PC-3 (cell line): ENCODE results near the gene TASOR2. TPM values are rescaled to one million over a fixed set of nuclear protein-coding genes. Genes with fewer than 3 reads are reported as not detected.

Source experiments
- ATAC-seq: fragments of 200-7000 bp; cut with Tn5 transposase; 2 replicates; pipeline ENCODE4 v1.9.1; 2020; ENCODE audit warnings: mild to moderate bottlenecking, moderate library complexity
- BruUV-seq: library from RNA; stranded (reverse); fragments of 400-500 nt; replicated peaks from 2 replicates; lab custom pipeline; 2021; lab: Mats Ljungman, UMichigan
- CTCF ChIA-PET: fragments of 300-600 bp; sonication (Branson Sonifier 250); formaldehyde crosslinking; loops from one replicate; lab custom pipeline; 2022; ENCODE audit warnings: antibody characterized with exemption; lab: Charles Lee
- POLR2A ChIA-PET: fragments of 300-600 bp; sonication (Branson Sonifier 250); formaldehyde crosslinking; loops from one replicate; lab custom pipeline; 2022; ENCODE audit warnings: antibody characterized with exemption; ENCODE audit not compliant: unreplicated experiment; lab: Charles Lee
- DNase-seq: peaks from one replicate; pipeline ENCODE4 v3.0.0-alpha.2; 2015
- H2AFZ ChIP-seq: fragments of 300-600 bp; sonication (generic); 2 replicates; pipeline ENCODE4 v1.6.0; 2016; ENCODE audit warnings: antibody characterized with exemption, low read length
- H3F3A ChIP-seq: fragments of 300-600 bp; sonication (generic); one replicate; pipeline ENCODE4 v1.6.0; 2017; ENCODE audit warnings: antibody characterized with exemption, low read length, control low read depth, mild to moderate bottlenecking; ENCODE audit not compliant: unreplicated experiment
- H3K27ac ChIP-seq: fragments of 300-600 bp; sonication (generic); 2 replicates; pipeline ENCODE4 v1.5.1; 2016; ENCODE audit warnings: mild to moderate bottlenecking, low read length
- H3K27me3 ChIP-seq: fragments of 300-600 bp; sonication (generic); 2 replicates; pipeline ENCODE4 v1.6.1; 2016; ENCODE audit warnings: low read length, mixed read lengths
- H3K36me3 ChIP-seq: fragments of 300-600 bp; sonication (generic); 2 replicates; pipeline ENCODE4 v1.6.1; 2016; ENCODE audit warnings: low read depth, mixed run types, low read length, mixed read lengths
- H3K4me1 ChIP-seq: fragments of 300-600 bp; sonication (generic); 2 replicates; pipeline ENCODE4 v1.5.1; 2016; ENCODE audit warnings: low read length; ENCODE audit not compliant: insufficient read depth
- H3K4me2 ChIP-seq: fragments of 300-600 bp; sonication (generic); 2 replicates; pipeline ENCODE4 v1.6.0; 2016; ENCODE audit warnings: low read length
- H3K4me3 ChIP-seq: fragments of 300-600 bp; sonication (generic); 2 replicates; pipeline ENCODE4 v1.5.1; 2016; ENCODE audit warnings: mild to moderate bottlenecking, low read length, mixed read lengths
- H3K79me2 ChIP-seq: fragments of 300-600 bp; sonication (generic); 2 replicates; pipeline ENCODE4 v1.6.1; 2017; ENCODE audit warnings: low read length, mixed read lengths
- H3K9ac ChIP-seq: fragments of 300-600 bp; sonication (generic); 2 replicates; pipeline ENCODE4 v1.6.0; 2016; ENCODE audit warnings: mild to moderate bottlenecking, low read length
- H3K9me2 ChIP-seq: fragments of 300-600 bp; sonication (generic); replicated peaks from 2 replicates; pipeline ENCODE4 v1.6.1; 2016; ENCODE audit warnings: mixed run types, low read length, mixed read lengths
- H3K9me3 ChIP-seq: fragments of 300-600 bp; sonication (generic); 2 replicates; pipeline ENCODE4 v1.6.1; 2016; ENCODE audit warnings: low read length, mixed read lengths
- H4K20me1 ChIP-seq: fragments of 300-600 bp; sonication (generic); 2 replicates; pipeline ENCODE4 v1.6.1; 2016; ENCODE audit warnings: low read length, mixed read lengths
- EZH2 ChIP-seq: fragments of 300-600 bp; sonication (generic); IDR thresholded peaks from one replicate; pipeline ENCODE4 v1.6.1; 2017; ENCODE audit warnings: antibody characterized with exemption, mild to moderate bottlenecking, low read length; ENCODE audit not compliant: unreplicated experiment
- EZH2phosphoT487 ChIP-seq: fragments of 300-600 bp; sonication (generic); IDR thresholded peaks from 2 replicates; pipeline ENCODE4 v1.6.1; 2018; ENCODE audit warnings: mild to moderate bottlenecking, antibody characterized with exemption, low read length, borderline replicate concordance
- intact Hi-C: fragments of 100-400 bp; cut with micrococcal nuclease; formaldehyde crosslinking; loops from 2 replicates; pipeline ENCODE4 v1.9.0; 2023
- total RNA-seq: library from RNA; depleted of rRNA; stranded (reverse); fragments of >200 nt; gene quantifications from 2 replicates; pipeline ENCODE4 v1.2.3, GENCODE V29; 2014
- TF ChIP-seq, protein P1 (sequence below): fragments of 300-600 bp; sonication (generic); conservative IDR thresholded peaks from 2 replicates; pipeline ENCODE4 v1.5.1; 2017; ENCODE audit warnings: antibody characterized with exemption, low read depth, mild to moderate bottlenecking, low read length

TASOR2 gene
- total RNA-seq, 1 experiment from 2014 or later: 47.3 TPM

DNA sequence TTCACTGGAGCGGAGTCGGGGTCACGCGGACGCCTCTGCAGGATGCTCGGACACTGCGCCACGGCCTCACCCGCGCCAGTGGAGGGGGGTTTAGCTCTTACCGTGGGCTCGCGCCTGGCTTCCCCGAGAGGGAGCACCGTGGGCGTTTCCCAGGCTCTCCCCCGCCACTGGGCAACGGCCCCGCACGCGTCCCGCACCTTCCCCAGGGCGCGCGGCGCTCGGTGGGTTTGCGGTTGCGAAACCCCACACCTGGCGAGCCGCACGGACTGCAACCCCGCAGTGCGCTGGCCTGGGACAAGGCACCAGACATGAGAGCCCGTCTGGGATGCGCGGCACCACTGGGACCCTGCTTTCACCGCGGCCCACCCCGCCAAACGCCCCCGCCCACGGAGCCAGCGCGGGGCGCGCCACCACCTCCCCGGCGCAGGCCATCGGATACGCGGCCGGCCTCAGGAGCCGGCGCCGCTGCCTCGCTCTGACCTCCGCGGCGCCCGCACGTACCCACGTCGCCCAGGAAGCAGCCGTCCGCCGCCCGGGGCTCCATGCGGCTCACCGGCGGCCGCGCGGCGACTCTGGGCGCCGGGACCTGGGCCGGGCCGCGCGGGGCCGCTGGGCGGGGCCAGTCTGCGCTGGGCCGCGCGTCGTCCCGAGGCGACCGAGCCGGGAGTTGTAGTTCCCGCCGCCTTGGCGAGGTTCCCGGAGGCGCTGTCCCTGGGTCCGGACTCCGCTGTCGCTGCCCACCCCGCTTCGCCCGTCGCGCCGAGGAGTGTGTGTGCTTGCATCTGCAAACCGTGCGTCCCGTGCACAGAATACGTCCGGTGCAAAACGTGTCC lies 18.4 kb upstream of the TASOR2 start, which contains the start of gene ASB13:
ASB13 (minus strand) TSS at position 588 of the 833 bp plus-strand sequence; CDS start at position 544, 44 bp downstream.
- DNase-seq: peak; percentile 50
- Histone ChIP-seq H3K36me3 (no peaks in the 10 kb centered on the region), H2AFZ (peak within 1 kb of the TSS; percentile 78), H3K79me2 (peaks cover 12% of the 10 kb centered on the region), H4K20me1 (no peaks in the 10 kb centered on the region), H3K4me2 (peak within 1 kb of the TSS; percentile 92), H3K27me3 (no peaks in the 10 kb centered on the region), H3K4me3 (peak within 1 kb of the TSS; percentile 80), H3K27ac (no peak within 1 kb of the TSS), H3K9me3 (no peaks in the 10 kb centered on the region), H3K9ac (peak within 1 kb of the TSS; percentile 74), H3K4me1 (peaks cover 20% of the 10 kb centered on the region), H3F3A (no peaks in the 10 kb centered on the region), H3K9me2 (no peaks in the 10 kb centered on the region)
- TF ChIP-seq EZH2phosphoT487 (no peak), EZH2 (no peak)
- TF ChIP-seq, protein P1, sequence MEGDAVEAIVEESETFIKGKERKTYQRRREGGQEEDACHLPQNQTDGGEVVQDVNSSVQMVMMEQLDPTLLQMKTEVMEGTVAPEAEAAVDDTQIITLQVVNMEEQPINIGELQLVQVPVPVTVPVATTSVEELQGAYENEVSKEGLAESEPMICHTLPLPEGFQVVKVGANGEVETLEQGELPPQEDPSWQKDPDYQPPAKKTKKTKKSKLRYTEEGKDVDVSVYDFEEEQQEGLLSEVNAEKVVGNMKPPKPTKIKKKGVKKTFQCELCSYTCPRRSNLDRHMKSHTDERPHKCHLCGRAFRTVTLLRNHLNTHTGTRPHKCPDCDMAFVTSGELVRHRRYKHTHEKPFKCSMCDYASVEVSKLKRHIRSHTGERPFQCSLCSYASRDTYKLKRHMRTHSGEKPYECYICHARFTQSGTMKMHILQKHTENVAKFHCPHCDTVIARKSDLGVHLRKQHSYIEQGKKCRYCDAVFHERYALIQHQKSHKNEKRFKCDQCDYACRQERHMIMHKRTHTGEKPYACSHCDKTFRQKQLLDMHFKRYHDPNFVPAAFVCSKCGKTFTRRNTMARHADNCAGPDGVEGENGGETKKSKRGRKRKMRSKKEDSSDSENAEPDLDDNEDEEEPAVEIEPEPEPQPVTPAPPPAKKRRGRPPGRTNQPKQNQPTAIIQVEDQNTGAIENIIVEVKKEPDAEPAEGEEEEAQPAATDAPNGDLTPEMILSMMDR: no peak
- no TSS peak for BruUV-seq
- CTCF ChIA-PET: no interaction called here
- intact Hi-C loops: no loop called here
- POLR2A ChIA-PET: no interaction called here
- ATAC-seq: peak; percentile 90

DNA sequence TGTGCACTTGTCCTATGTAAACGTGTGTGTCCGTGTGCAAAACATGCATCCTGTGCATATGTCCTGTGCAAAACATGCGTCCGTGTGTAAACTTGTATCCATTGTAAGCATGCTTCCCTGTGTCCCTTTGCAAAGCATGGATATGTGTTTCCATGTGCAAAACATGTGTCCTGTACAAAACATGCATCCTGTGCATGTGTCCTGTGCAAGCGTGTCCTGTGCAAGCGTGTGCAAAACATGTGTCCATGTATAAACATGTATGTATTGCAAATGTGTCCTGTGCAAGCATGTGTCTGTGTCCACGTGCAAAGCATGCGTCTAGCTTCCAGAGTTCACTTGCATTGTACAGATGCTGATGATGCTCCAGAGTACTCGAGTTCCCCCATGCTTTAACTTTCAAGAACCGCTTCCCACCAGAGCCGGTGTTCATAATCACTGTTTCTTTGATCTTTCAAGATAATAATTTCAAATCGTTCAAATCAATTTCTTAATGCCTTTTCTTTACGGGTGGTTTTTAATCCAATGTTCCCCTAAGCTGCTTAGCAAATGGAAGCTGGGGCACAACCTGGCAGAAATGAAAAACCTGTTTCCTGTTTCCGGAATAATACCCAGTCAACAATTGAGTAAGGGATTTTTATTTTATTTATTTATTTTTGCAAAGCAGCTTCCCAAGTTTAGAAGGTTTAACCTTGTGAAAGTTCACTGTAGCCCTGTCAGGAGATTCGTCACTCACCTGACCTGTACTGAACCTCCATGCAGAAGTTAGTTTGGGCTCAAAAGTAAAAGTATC lies 17.6 kb upstream of the TASOR2 start:
- Histone ChIP-seq H3K27me3 (no peaks in the 10 kb centered on the region), H3K4me2 (peak overlapping the region; percentile 92), H3K36me3 (no peaks in the 10 kb centered on the region), H3K9me3 (no peaks in the 10 kb centered on the region), H3K4me1 (peaks cover 20% of the 10 kb centered on the region), H3K79me2 (peaks cover 12% of the 10 kb centered on the region), H3K9me2 (no peaks in the 10 kb centered on the region), H2AFZ (peak overlapping the region; percentile 78), H3K9ac (no peak overlapping the region), H3K27ac (no peak overlapping the region), H4K20me1 (no peaks in the 10 kb centered on the region), H3F3A (no peaks in the 10 kb centered on the region), H3K4me3 (peak overlapping the region; percentile 80)
- ChIA-PET CTCF (no interaction called here), POLR2A (no interaction called here)
- no peak for DNase-seq
- no peak for ATAC-seq
- intact Hi-C loops: no loop called here
- TF ChIP-seq EZH2phosphoT487 (no peak), EZH2 (no peak)
- TF ChIP-seq, protein P1: no peak
- no TSS peak for BruUV-seq
